Glomerular visceral epithelial cell (primary cell): ENCODE measurements around the gene IGLL1.

Source experiments
- DNase-seq: peaks from one replicate; pipeline ENCODE4 v3.0.0-alpha.2; 2016; ENCODE audit errors: extremely low spot score

The IGLL1 gene

GRCh38 chr22:23529166-23530103, 50.7 kb downstream of the IGLL1 start:
- DNase-seq, result no peak

GRCh38 chr22:23527971-23528740, 51.9 kb downstream of the IGLL1 start:
- no peak for DNase-seq

GRCh38 chr22:23526596-23527316, 53.3 kb downstream of the IGLL1 start:
- DNase-seq, result no peak

- DNase-seq, result no peak
Observed at GRCh38 chr22:23525510-23525909, 54.6 kb downstream of the IGLL1 start.

- DNase-seq, result no peak
Observed at GRCh38 chr22:23524226-23524625, 55.9 kb downstream of the IGLL1 start.

- no peak for DNase-seq
Observed at GRCh38 chr22:23523713-23524112, 56.4 kb downstream of the IGLL1 start.
